Right atrium auricular region (tissue), 2 donors: Measurements from ENCODE around the gene OSBPL8. TPM values are rescaled to one million over a fixed set of nuclear protein-coding genes. Genes with fewer than 3 reads are reported as not detected.

Experiments
- DNase-seq: peaks from one replicate; pipeline ENCODE4 v3.0.0-alpha.2; 2019; ENCODE audit warnings: low spot score
- H3K27ac ChIP-seq, 2 donors: fragments of 200-600 bp; sonication (generic); 1 replicate in 1 of 2; 2 replicates in 1 of 2; pipeline ENCODE4 v1.5.1; 2016 to 2019
- H3K27me3 ChIP-seq, 2 donors: fragments of 200-600 bp; sonication (generic); one replicate each; pipeline versions ENCODE4 v1.5.1 to v1.6.0; 2017 to 2019
- H3K36me3 ChIP-seq: fragments of 200-600 bp; sonication (generic); one replicate; pipeline ENCODE4 v1.5.1; 2016
- H3K4me1 ChIP-seq, 2 donors: fragments of 200-600 bp; sonication (generic); one replicate each; pipeline versions ENCODE4 v1.5.1 to v1.6.0; 2017 to 2019
- H3K4me3 ChIP-seq, 2 donors: fragments of 200-600 bp; sonication (generic); 1 replicate in 1 of 2; 2 replicates in 1 of 2; pipeline ENCODE4 v1.5.1; 2017 to 2019; ENCODE audit warnings: mild to moderate bottlenecking in 1 of 2, moderate library complexity in 1 of 2
- H3K9me3 ChIP-seq, 2 donors: fragments of 200-600 bp; sonication (generic); one replicate each; pipeline ENCODE4 v1.5.1; 2019
- total RNA-seq, 2 donors: library from RNA; depleted of rRNA; stranded (reverse); fragments of >200 nt; gene quantifications; one replicate each; pipeline ENCODE4 v1.1.0, GENCODE V29; 2016
- TF ChIP-seq, protein P1 (sequence below), 2 donors: fragments of 200-600 bp; sonication (generic); IDR thresholded peaks; one replicate each; pipeline ENCODE4 v1.5.1; 2019; ENCODE audit warnings: antibody characterized with exemption in 2 of 2

The OSBPL8 gene
- total RNA-seq, 2 donors from 2014 or later = 19.7 to 23.7 TPM

DNA sequence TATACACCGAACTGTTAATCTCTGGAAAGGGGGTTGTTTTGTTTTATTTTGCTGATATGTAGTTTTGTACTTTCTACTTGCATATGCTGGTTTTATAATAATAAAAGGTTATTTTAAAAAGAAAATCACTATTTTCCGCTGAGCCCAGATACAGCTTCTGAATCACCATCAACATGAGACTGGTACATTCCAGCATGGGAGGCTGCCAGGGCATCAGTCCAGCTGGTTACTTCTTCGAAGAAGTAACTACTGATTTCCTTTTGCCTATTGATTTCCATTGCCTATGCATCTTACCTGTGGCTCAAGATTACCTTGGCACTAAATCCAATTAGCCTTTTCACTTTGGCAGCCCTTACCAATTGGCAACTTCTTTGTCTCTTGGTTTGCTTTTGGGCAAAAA lies 11.7 kb upstream of the OSBPL8 start:
- Histone ChIP-seq H3K27ac (no peak overlapping the region), H3K36me3 (no peaks in the 10 kb centered on the region), H3K4me3 (no peak overlapping the region), H3K27me3 (no peaks in the 10 kb centered on the region), H3K9me3 (no peaks in the 10 kb centered on the region), H3K4me1 (no peaks in the 10 kb centered on the region)
- DNase-seq = no peak
- TF ChIP-seq, protein P1, sequence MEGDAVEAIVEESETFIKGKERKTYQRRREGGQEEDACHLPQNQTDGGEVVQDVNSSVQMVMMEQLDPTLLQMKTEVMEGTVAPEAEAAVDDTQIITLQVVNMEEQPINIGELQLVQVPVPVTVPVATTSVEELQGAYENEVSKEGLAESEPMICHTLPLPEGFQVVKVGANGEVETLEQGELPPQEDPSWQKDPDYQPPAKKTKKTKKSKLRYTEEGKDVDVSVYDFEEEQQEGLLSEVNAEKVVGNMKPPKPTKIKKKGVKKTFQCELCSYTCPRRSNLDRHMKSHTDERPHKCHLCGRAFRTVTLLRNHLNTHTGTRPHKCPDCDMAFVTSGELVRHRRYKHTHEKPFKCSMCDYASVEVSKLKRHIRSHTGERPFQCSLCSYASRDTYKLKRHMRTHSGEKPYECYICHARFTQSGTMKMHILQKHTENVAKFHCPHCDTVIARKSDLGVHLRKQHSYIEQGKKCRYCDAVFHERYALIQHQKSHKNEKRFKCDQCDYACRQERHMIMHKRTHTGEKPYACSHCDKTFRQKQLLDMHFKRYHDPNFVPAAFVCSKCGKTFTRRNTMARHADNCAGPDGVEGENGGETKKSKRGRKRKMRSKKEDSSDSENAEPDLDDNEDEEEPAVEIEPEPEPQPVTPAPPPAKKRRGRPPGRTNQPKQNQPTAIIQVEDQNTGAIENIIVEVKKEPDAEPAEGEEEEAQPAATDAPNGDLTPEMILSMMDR (IDR thresholded peaks at IDR 0.05) = no peak

DNA sequence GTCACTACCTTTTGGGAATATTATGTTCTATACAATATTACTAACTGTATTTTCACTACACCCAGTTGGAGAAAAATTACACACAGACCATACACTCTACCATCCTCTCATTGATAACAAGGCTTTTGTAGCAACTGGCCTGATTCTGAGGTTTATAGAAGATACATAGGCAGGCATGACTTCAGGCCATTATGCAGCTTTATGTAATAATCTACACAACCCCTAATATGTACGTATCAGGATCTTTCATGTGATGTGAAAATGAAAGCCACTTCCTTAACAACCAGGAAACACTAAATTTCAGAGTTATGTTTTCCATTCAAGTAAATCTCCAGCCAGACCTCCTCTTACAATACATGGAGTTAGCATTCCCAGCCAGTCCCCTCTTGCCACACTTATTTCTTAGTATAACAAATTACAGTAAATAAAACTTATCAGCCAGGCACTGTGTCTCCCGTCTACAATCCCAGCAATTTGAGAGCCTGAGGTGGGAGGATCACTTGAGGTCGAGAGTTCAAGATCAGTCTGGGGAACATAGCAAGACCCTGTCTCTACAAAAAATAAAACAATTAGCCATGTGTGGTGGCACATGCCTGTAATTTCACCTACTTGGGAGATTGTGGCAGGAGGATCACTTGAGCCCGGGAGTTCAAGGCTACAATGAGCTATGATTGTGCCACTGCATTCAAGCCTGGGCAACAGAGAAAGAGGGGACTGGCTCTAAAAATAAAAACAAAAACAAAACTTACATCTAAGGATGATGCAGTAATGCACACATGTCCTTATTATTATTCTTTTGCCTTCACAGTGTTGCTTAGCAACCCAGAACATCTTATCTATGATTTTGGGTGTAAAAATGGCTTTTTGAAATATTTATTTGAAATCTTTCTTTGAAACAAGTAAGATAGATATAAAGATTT lies 10.4 kb upstream of the OSBPL8 start:
- Histone ChIP-seq H3K27me3 (no peaks in the 10 kb centered on the region), H3K27ac (no peak overlapping the region), H3K4me1 (no peaks in the 10 kb centered on the region), H3K36me3 (no peaks in the 10 kb centered on the region), H3K9me3 (no peaks in the 10 kb centered on the region), H3K4me3 (no peak overlapping the region)
- TF ChIP-seq, protein P1 (IDR thresholded peaks at IDR 0.05) = no peak
- DNase-seq = no peak

DNA sequence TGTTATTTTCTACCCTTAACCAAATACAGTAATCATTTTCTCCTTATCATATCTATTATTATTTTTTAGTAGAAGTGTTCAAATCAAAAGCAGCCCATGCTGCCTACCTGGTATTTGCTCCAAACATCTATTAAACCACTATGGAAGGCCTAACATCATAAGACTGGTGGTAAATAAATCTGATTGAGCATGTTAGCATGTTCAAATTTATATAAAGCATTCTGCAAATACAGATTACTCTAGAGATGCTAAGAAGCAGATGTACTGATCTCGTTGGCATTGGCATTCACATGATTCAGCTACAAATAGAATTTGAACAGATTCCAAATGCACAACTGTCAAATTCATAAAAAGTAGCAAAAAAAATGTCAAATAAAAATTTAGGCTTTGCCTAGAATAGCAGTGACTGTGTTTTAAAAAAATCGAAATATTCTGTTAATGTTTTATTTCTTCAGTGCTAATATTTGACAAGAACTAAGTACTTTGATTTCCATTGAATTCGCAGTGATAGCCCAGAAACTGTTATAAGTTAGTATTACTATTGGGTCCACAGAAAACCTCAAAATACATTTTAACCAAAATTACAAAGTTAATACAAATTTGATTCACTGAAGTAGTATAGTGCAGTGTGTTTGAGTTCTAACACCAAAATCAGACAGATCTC lies 9.4 kb upstream of the OSBPL8 start:
- TF ChIP-seq, protein P1 (IDR thresholded peaks at IDR 0.05) = no peak
- H3K27ac ChIP-seq = no peak overlapping the region

DNA sequence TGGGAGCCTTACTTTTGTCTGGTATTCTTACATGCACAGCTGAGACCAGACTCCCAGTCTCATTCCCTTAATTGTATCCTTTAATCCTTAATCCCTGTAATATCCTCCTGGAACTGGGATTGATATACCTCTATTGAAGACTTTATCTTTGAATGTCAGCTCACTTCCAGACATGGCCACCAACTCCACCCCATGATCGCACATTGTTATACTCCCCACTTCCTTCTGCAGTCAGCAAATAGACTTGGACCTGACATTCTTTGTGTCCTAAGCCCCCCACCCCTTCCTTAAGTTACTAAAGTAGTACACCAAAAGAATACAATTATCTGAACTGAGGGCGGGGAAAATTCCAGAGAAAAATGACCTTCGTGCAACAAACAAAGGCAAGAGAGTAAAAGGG lies 8.6 kb upstream of the OSBPL8 start:
- H3K27me3 ChIP-seq = no peaks in the 10 kb centered on the region
- no peaks in the 10 kb centered on the region for H3K9me3 ChIP-seq
- TF ChIP-seq, protein P1 (IDR thresholded peaks at IDR 0.05) = no peak
- H3K27ac ChIP-seq = no peak overlapping the region
- no peaks in the 10 kb centered on the region for H3K4me1 ChIP-seq
- no peak for DNase-seq
- H3K4me3 ChIP-seq = no peak overlapping the region
- H3K36me3 ChIP-seq = no peaks in the 10 kb centered on the region

More for the DNA sequence above, 9.4 kb upstream of the OSBPL8 start:
- no peaks in the 10 kb centered on the region for H3K36me3 ChIP-seq
- H3K27me3 ChIP-seq = no peaks in the 10 kb centered on the region
- DNase-seq = no peak
- no peak overlapping the region for H3K4me3 ChIP-seq
- H3K4me1 ChIP-seq = no peaks in the 10 kb centered on the region
- H3K9me3 ChIP-seq = no peaks in the 10 kb centered on the region

DNA sequence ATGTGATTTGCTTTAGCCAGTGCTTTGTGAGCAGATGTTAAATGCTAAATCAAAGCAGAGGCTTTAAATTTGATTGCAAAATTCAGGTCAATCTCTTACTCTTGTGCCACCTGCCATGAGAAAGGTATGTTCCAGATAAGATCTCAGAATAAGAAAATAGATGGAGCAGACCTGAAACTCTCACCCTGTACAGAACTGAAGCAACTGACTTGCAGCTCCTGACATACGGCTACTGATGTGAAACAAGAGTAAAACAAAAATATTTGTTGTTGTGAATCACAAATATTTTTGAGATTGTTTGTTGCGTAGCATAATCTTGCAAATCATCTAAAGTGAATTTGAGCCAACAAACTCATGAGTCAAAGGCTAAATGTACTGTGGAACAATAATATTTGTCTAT lies 3.5 kb upstream of the OSBPL8 start:
- Histone ChIP-seq H3K27ac (no peak overlapping the region), H3K4me3 (no peak overlapping the region), H3K27me3 (no peaks in the 10 kb centered on the region), H3K36me3 (no peaks in the 10 kb centered on the region), H3K4me1 (peaks cover 0 to 5% of the 10 kb centered on the region in 2 donors), H3K9me3 (no peaks in the 10 kb centered on the region)
- DNase-seq = no peak
- TF ChIP-seq, protein P1 (IDR thresholded peaks at IDR 0.05) = no peak
